Measurements from ENCODE around the gene GNS.
"Not testable (repeated sequence)": the region's sequence is repeated elsewhere in the genome, so short reads cannot be mapped to it uniquely, and the experiment has no call there.

GNS gene

DNA sequence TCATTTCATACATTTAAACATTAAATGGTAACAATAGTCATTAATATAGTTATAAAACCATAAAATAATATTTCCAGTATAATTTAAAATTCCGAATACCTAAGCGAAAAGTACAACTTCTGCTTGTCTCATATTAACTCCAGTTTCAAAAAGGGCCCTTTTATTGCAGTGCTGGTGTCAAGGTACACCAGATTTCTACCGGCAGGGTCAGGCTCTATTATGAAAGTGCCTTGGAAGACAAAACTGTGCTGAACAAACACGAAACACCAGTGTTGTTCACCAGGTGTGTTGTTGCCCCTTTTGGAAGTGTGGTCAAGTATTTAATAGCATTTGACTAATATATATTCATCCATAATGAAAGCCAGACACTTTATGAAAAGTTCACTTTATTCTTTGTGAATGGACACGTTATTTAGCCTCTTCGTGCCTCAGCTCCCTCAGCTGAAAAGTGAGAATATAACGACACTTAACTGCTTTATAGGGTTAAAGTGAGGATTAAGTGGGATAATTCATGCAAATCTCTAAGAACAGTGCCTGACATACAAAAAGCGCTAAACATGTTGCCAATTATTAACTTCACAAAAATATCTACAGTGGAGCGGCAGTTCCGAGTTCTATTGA lies 20.3 kb upstream of the GNS start:
- no peak for DNase-seq

DNA sequence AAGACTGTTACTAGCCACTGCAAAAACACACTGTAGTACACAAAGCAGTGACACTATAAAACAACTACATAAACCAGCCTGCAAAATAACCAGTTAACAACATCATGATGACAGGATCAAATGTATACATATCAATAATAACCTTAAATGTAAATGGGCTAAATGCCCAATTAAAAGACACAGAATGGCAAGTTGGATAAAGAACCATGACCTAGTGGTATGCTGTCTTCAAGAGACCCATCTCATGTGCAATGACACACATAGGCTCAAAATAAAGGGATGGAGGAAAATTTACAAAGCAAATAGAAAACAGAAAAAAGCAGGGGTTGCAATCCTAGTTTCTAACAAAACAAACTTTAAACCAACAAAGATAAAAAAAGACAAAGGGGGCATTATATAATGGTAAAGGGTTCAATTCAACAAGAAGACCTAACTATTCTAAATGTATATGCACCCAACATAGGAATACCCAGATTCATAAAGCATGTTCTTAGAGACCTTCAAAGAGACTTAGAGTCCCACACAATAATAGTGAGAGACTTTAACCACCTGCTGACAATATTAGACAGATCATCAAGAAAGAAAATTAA lies 16.0 kb upstream of the GNS start:
- DNase-seq: not testable (repeated sequence)

DNA sequence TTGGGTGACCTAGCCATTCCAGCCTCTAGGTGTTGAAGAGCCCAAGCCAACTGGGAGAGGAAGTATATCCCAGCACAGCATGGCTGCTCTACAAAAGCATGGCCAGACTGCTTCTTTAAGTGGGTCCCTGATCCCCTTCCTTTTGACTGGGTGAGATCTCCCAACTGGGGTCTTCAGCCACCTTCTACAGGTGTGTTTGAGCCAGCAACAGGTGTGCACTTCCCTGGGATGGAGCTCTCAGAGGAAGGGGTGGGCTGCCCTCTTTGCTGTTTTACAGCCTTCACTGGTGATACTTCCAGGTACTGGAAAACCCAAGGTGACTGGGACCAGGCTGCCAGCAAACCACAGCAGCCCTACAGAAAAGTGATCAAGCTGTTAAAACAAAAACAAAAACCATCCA lies 14.2 kb upstream of the GNS start:
- DNase-seq: no peak

DNA sequence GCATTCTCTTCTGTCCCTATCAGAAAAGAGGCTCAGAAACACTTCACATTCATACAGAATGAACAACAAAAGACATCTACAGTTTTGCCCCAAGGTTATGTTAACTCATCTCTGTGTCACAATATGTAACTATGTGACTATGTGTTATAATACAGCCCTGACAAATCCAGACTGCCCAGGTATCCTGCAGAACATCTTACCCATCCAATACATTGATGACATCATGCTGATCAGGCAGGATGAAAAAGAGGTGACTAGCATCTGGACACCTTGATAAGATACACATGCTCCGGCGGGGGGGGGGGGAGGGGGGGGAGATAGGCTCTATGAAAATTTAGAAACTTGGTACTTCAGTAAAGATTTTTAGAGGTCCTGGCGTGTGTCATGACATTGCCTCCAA lies 8.3 kb upstream of the GNS start:
- no peak for DNase-seq

DNA sequence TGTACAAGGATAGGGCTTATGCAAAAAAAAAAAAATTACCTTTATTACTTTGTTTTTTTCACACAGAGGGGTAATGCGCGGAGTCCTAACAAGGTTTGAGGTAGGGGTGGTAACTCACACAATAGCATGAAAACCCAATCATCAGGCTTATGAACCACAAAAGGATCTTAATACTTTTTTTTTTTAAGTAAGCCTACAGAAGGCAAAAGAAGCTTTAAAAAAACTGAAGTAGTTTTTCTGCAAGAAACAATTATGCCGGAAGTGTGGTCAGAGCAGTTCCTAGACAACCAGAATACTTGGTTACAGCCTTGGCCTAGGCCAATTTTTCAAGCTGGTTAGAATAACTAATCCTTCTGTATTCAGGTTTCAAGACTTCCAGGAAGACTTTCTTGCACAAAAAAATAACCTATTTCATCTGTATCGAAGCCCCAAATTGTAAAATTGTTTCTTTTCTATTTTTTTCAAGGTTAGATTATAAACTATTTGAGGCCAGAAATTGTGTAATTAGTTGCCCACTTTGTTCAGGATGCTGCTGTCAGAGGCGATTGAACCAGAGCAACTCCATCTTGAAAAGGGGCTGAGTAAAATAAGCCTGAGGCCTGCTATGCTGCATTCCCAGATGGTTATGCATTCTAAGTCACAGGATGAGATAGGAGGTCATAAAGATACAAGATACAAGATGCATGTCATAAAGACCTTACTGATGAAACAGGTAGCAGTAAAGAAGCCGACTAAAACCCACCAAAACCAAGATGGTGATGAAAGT lies 1.8 kb upstream of the GNS start:
- no peak for DNase-seq

DNA sequence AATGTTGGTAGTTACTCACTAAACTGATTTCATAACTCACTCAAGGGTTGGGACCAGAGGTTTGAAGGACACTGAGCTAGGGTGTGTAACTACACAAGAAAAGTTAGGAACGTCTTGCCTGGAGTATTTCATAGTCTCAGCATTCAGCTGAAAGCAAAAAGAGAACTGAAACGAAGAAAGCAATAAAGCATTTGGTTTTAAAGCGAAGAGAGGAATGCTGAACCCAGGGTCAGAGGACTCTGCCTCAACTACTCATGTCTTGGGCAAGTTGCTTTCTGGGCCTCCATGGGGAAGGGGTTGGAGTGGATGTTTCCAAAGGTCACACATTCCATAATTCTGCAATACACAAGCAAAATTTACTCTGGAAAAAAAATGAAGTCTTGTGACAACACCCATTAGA lies 1.4 kb downstream of the GNS start:
- no peak for DNase-seq

DNA sequence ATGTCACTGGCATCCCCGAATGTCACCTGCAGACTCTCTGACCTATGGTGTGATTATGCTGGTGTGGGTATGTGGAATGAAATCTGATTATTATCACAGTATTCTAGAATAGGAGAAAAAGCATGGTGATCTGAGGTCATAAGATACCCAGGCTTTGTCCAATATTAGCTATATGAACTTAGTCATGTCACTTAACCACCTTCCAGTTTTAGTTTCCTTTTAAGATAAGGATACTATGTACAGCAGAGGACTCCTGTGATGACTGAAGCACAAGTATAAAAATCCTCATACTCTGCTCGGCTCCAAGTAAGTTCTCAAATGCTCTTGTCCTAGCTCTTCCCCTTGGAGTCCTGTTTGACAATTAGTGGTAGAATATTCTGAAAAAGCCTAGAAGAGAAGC lies 2.8 kb downstream of the GNS start:
- no peak for DNase-seq

DNA sequence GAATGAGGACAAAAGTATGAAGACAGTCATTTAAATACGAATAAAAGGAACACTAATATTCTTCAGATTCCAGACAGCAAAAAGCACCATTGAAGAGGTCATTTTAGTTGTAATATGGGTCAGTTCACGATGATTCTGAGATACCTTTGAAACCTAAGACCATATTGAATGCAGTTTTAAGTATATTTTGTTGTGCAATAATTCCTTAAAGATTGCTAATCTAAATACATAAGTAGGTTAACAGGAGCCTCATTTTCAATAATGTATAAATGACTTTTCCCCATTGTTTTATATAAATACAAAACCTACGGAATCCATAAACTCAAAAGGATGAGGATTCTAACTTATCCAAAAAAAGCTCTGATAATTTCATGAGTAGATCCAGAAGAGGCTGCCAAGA lies 5.8 kb downstream of the GNS start:
- DNase-seq: no peak

DNA sequence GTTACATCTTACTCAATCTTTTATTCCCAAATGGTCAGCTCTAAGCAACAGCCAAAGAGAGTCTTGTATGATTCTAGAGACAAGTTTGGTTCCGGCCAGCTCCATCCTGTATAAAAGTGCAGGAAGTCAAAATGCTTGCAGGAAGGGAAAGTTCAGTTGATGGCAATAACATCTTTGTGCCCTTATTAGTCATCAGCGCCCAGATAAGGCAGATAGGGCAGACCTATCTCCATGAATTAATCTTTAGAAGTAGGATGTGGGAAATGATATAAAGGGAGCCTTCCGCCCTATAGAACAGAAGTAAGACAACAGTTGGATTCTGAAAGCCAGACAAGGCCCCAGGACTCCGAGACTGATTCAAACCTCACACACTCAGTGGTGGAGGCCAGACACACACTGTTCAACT lies 6.4 kb downstream of the GNS start:
- DNase-seq: no peak

DNA sequence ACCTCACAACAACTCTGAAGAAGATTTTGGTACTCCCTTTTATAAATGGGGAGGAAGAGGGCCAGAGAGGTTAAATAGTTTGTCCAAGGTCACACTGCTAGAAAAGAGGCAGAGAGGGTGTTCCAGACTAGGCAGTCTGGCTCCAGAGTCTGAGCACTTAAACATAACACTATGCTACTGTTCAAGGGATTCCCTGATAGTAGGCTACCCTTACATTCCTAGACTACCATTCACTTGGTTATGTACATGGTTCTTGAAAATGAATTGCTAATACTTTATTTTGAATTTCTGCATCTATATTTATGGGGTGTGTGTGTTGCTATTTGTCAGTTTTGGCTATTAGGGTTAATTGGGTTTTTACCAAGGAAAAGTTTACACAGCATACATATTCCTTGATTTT lies 7.2 kb downstream of the GNS start:
- no peak for DNase-seq

DNA sequence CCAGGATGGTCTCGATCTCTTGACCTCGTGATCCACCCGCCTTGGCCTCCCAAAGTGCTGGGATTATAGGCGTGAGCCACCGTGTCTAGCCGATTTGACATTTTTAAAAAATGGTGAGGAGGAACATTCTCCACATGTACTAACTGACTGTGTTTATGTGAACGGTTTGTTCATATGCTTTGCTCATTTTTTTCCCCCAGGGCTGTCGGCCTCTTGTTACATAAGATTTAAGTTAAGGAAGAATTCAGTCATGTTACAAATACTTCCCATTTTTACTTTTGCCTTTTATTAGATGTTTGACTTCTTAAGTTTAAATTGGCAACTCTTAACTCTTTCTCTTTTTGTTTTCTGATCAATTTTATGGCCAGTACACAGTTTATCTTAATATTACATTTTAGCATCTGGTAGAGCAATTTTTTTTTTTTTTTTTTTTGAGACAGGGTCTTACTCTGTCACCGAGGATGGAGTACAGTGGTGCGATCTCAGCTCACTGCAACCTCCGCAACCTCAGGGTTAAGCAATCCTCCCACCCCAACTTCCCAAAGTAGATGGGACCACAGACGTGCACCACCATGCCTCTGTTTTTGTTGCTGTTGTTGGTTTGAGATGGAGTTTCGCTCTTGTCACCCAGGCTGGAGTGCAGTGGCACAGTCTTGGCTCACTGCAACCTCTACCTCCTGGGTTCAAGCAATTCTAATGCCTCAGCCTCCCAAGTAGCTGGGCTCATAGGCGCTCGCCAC lies 9.6 kb downstream of the GNS start:
- no peak for DNase-seq

DNA sequence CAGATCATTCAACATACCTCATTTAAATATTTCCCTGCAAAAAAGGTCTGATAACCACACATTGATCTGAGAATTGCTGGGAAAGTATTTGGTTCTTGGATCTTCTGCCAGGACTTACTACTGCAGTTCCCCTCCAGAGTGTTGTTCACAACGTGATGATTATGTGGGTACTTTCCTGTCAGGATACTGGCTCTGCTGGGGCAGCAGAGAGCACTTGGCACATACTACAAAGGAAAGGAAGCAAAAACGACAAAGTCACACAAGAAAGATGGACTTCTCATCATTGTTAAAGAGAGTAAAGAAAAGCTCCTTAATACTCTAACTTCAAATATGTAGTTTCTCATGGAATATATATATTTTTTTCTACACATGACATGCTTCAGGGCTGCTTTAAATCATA lies 11.5 kb downstream of the GNS start:
- no peak for DNase-seq

DNA sequence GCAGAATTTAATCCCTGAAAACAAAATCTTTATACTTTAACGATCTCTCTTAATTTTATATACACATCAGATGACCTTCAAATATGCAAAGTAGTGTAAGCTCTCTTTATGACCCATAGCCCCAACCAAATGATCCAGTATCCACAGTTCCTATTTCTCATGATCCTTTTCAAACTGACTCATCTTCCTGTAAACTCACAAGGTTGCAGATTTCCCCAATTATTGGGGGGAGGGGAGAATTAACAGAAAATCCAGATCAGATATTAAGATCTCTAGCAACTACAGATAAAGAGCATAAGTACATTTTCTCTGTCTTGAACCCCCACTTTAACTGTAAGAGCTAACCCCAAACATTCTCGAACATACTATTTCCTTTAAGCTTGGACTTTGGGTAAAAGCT lies 12.5 kb downstream of the GNS start:
- no peak for DNase-seq

DNA sequence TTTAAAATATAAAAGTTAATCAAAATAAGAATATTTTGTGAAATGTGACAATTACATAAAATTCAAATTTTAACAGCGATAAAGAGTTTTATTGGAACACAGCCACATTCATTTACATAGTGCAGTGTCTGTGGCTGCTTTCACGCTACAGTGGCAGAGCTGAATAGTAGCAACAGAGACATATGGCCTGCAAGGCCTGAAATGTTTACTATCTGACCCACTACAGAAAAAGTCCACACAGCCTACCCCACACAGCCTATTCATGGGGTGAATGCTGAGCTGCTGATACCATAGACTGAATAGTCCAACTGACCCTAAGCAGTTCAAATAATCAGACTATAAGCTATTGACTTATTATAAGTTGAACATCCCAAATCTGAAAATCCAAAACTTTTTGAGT lies 13.2 kb downstream of the GNS start:
- DNase-seq: no peak

DNA sequence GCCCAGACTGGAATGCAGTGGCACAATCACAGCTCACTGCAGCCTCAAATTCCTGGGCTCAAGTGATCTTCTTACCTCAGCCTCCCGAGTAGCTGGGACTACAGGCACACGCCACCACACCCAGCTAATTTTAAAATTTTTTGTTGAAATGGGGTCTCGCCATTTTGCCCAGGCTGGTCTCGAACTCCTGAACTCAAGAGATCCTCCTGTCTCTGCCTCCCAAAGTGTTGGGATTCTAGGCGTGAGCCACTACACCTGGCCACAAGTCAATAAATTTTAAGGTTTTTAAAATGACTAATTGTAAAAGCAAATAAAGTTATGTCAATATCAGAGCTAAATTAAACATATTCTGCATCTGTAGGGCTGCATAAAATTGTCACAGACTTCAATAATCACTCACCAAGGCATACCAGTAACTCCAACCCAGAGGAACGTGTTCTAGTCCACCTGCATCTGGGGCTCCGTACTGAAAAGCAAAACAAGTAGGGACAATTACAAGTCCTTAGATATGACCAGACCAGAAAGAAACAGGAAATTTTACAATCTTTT lies 13.9 kb downstream of the GNS start:
- DNase-seq: no peak

DNA sequence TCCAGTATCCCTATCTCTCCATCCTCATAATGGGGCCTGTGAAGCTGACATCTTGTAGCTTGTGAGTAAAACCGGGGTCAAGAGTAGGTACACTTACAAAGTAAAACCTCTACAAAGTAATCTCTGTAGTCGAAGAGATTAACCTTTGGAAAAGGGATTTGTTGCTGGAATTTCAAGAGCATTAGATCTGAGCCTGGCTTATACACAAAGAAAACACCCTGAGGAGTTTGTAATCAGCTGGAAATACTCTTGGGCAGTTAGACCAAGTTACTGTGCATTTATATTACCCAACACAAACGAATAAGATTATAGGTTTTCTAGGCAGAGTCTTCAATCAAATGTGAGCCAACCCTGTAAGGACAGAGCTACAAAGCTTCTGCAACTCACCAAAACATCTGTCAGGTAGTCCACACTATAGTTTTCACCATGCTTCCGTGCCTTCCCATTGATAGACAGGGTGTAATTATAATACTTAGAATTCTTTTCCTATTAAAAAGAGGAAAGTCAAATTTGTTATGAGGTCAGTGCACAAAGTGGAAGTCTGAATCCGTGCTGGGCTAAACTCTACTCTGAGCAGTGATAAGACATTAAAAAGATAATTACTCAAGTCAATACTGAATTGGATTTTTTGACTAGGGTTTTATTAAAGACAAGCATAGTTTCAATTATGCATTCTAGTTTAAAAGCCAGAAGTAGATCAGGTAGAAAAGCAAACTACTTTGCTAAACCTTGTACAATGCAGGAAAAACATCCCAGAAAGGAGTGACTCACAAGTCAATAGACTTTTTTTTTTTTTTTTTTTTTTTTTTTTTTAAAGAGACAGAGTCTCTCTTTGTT lies 14.6 kb downstream of the GNS start:
- DNase-seq: no peak

DNA sequence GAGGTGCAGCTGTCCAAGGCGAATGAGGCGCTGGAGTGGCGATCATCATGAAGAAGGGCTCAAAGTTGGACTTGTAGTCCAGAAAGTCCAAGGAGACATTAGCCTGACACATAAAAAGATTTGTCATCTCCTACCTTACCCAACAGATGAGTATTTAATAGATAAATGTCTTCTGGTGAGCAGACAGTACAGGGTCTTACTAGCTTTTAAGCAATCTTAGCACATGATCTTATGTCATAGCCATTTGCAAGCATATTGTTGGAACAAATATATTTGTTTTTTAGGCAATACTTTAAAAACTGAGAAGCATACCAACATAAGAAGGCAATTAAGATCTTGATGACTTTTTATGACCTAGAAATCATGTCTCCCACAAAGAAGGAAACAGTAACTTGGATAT lies 16.0 kb downstream of the GNS start:
- DNase-seq: no peak

DNA sequence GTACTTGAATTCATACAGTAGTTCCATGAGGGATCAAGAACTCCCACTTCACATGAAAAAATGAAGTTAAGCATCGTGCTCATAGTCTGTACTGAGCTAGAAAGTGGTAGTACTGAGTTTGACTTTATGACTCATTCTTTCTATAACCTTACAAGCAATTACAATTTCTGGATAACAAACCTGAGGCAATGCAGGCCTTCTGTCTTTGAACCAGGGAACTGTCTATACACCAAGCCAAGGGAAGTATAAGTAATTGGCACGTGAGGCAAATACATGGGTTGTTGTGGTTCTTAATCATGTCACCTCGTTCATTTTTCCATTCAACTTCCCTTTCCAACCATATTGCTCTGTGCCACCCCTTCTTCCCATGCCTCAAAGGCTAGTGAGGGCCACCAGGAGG lies 16.8 kb downstream of the GNS start:
- DNase-seq: no peak

DNA sequence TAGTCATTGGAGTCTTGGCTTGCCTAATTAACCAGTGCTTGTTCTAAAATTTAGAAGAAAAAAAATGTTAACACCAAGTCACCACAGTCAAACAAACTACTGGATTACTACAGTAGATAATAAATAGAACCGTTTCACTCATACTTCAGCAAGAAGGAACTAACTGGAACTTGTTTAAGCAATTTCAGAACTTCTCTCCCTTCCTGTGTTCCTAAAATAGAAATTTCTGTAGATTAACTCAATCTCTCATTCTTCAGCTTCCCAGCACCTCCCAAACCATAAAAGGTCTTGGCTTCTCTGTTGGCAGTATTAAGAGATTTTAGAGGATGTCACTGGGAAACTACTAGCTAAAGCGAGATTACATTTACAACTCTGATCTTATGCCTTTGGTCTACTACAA lies 18.6 kb downstream of the GNS start:
- DNase-seq: no peak

DNA sequence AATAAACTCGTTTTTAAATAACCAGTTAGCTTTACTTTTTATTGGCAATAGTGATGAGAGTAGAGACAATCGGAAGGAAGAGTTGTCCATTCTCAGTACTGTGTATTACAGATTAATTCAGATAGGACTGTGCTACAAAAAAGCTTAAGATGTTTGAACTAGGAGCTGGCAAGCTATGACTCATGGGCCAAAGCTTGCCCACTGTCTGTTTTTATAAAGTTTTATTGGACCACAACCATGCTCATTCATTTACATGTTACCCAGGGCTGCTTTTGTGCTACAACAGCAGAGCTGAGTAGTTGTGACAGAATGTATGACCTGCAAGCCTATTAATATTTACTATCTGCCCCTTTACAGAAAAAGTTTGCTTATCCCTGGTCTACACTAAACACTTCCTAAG lies 19.4 kb downstream of the GNS start:
- no peak for DNase-seq

DNA sequence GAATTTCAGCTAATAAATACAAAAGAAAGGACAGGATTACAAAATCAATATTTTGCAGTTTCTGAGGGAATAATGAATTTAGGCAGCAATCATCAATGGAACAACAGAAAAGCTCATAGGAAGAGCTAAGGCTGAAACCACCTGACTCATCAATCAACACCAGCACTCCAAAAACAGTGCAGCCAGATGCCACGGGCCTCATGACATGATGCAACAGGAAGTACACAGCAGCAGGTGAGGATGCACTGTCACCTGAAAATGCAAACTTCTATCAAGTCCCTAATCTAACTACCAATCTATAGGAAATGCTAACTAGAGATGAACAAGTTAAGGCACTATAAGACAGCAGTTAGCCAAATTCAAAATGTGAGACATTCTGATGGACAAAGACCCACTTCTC lies 21.7 kb downstream of the GNS start:
- no peak for DNase-seq

DNA sequence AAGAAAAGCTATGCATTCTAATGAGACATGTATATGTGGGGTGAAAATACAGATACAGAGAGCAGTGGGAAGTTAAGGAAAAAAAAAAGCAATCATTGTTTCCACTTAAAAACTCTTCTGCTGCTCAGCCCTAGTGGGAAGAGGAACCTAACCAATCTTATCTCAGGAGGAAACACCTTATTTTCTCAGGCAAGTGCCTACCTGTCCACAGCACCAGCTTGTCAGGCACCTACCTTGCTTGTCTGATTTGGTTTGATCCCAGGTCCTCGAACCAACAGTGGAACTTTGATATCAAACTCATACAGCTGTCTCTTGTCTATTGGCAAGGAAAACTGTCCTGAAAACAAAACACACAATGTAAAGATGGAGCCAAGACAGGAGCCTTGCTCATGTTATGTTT lies 22.4 kb downstream of the GNS start:
- DNase-seq: no peak

DNA sequence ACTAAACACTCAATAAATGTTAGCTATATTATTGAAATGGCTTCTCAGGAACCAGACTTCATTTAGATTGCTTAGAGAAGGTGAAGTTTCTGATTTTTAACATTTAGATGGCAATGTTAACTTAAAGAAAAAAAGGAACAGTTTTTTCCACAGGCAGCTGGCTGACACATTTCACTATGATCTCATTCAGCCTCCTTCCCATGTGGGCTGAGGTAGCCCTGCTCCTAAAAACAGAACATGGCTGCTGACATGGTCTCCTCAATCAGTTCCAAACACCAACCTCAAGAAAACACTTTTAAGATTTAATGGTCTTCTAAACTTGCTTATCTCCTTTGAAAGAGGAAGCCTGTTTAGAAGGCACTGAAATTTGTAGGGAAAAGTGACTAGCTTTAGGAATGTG lies 23.8 kb downstream of the GNS start:
- DNase-seq: no peak

Measured in activated CD8-positive, alpha-beta memory T cell treated with anti-CD3 and anti-CD28 coated beads for 24 hours (primary cell).